GM12878 (cell line): ENCODE data around the gene ALKBH8. TPM values are rescaled to one million over a fixed set of nuclear protein-coding genes. Genes with fewer than 3 reads are reported as not detected.
A peak's percentile ranks its signal among the peaks of the same experiment; 100 is the strongest.

Experiments
- BCL11A ChIP-seq: IDR thresholded peaks from 2 replicates; pipeline ENCODE4 v1.6.1; 2011; ENCODE audit warnings: low read depth, low read length
- BHLHE40 ChIP-seq, 2 experiments: fragments of 450-650 bp in 1 of 2; IDR thresholded peaks; 2 replicates each; pipeline ENCODE4 v1.6.1; 2011 to 2017; ENCODE audit warnings: low read depth in 2 of 2, borderline replicate concordance in 1 of 2, improper control_type of control experiment in 1 of 2, low read length in 1 of 2, mild to moderate bottlenecking in 1 of 2
- CTCF ChIP-seq, 3 experiments: IDR thresholded peaks in 2 of 3; conservative IDR thresholded peaks in 1 of 3; 2 replicates each; pipeline ENCODE4 v1.5.1; 2011; ENCODE audit warnings: low read depth in 3 of 3, low read length in 3 of 3, mild to moderate bottlenecking in 3 of 3, control low read depth in 2 of 3, moderate library complexity in 2 of 3, inconsistent platforms in 1 of 3, mixed read lengths in 1 of 3; ENCODE audit not compliant: control insufficient read depth in 2 of 3, insufficient read depth in 1 of 3; ENCODE audit errors: extremely low read depth in 1 of 3
- EED ChIP-seq: sonication (generic); IDR thresholded peaks from 2 replicates; pipeline ENCODE4 v1.6.1; 2016; ENCODE audit warnings: antibody characterized with exemption, low read depth
- FOXK2 ChIP-seq: fragments of 450-650 bp; IDR thresholded peaks from 2 replicates; pipeline ENCODE4 v1.6.1; 2017; ENCODE audit warnings: mild to moderate bottlenecking, moderate library complexity
- IKZF1 ChIP-seq: fragments of 450-650 bp; conservative IDR thresholded peaks from 2 replicates; pipeline ENCODE4 v1.6.1; 2017; ENCODE audit warnings: antibody characterized with exemption, mild to moderate bottlenecking
- IKZF2 ChIP-seq, 2 experiments: fragments of 450-650 bp; IDR thresholded peaks; 2 replicates each; pipeline ENCODE4 v1.6.1; 2017; ENCODE audit warnings: mild to moderate bottlenecking in 2 of 2, moderate library complexity in 2 of 2
- IRF4 ChIP-seq: IDR thresholded peaks from 2 replicates; pipeline ENCODE4 v1.6.1; 2011; ENCODE audit warnings: low read depth, low read length
- JUNB ChIP-seq: IDR thresholded peaks from 2 replicates; pipeline ENCODE4 v1.6.1; 2016; ENCODE audit warnings: antibody characterized with exemption, mild to moderate bottlenecking
- MEF2A ChIP-seq: IDR thresholded peaks from 2 replicates; pipeline ENCODE4 v1.6.1; 2011; ENCODE audit warnings: low read depth, mild to moderate bottlenecking, low read length, moderate library complexity; ENCODE audit not compliant: insufficient read depth
- MEF2B ChIP-seq: fragments of 450-650 bp; IDR thresholded peaks from 2 replicates; pipeline ENCODE4 v1.6.1; 2018; ENCODE audit warnings: mild to moderate bottlenecking, moderate library complexity; ENCODE audit not compliant: partially characterized antibody, poor library complexity, severe bottlenecking
- MLLT1 ChIP-seq: fragments of 450-650 bp; IDR thresholded peaks from 2 replicates; pipeline ENCODE4 v1.6.1; 2016; ENCODE audit warnings: mild to moderate bottlenecking
- MXI1 ChIP-seq: fragments of 150-350 bp; IDR thresholded peaks from 2 replicates; pipeline ENCODE4 v1.6.1; 2011; ENCODE audit warnings: low read depth, mild to moderate bottlenecking, inconsistent platforms, low read length, improper control_type of control experiment
- NR2C1 ChIP-seq: fragments of 450-650 bp; IDR thresholded peaks from 2 replicates; pipeline ENCODE4 v1.6.1; 2017; ENCODE audit warnings: antibody characterized with exemption, mild to moderate bottlenecking, moderate library complexity
- PAX8 ChIP-seq: fragments of 450-650 bp; IDR thresholded peaks from 2 replicates; pipeline ENCODE4 v1.6.1; 2017; ENCODE audit warnings: mild to moderate bottlenecking, moderate library complexity
- POU2F2 ChIP-seq: IDR thresholded peaks from 3 replicates; pipeline ENCODE4 v1.6.1; 2011; ENCODE audit warnings: low read depth, mild to moderate bottlenecking, low read length, borderline replicate concordance
- RAD21 ChIP-seq: IDR thresholded peaks from 2 replicates; pipeline ENCODE4 v1.6.1; 2011; ENCODE audit warnings: mild to moderate bottlenecking, low read depth, low read length, moderate library complexity; ENCODE audit not compliant: insufficient read depth
- RBBP5 ChIP-seq: fragments of 200-600 bp; sonication (generic); conservative IDR thresholded peaks from 2 replicates; pipeline ENCODE4 v1.6.1; 2016
- RUNX3 ChIP-seq: IDR thresholded peaks from 2 replicates; pipeline ENCODE4 v1.6.1; 2012; ENCODE audit warnings: low read length, inconsistent platforms
- SKIL ChIP-seq: fragments of 450-650 bp; IDR thresholded peaks from 2 replicates; pipeline ENCODE4 v1.6.1; 2017; ENCODE audit warnings: mild to moderate bottlenecking, low read depth, inconsistent platforms; ENCODE audit not compliant: poor library complexity, severe bottlenecking
- SRF ChIP-seq, 2 experiments: IDR thresholded peaks; 2 replicates each; pipeline ENCODE4 v1.6.1; 2011; ENCODE audit warnings: low read depth in 2 of 2, low read length in 2 of 2, mild to moderate bottlenecking in 1 of 2, moderate library complexity in 1 of 2
- TAF1 ChIP-seq: IDR thresholded peaks from 2 replicates; pipeline ENCODE4 v1.6.1; 2011; ENCODE audit warnings: mild to moderate bottlenecking, low read depth, low read length, borderline replicate concordance
- TARDBP ChIP-seq: IDR thresholded peaks from 2 replicates; pipeline ENCODE4 v1.6.1; 2016; ENCODE audit warnings: borderline replicate concordance
- TCF12 ChIP-seq: IDR thresholded peaks from 2 replicates; pipeline ENCODE4 v1.6.1; 2011; ENCODE audit warnings: low read depth, mild to moderate bottlenecking, low read length
- USF1 ChIP-seq: IDR thresholded peaks from 2 replicates; pipeline ENCODE4 v1.6.1; 2011; ENCODE audit warnings: borderline replicate concordance, low read depth, mild to moderate bottlenecking, moderate library complexity, mixed read lengths, low read length; ENCODE audit not compliant: insufficient read depth; ENCODE audit errors: extremely low read length
- YY1 ChIP-seq: IDR thresholded peaks from 2 replicates; pipeline ENCODE4 v1.6.1; 2011; ENCODE audit warnings: low read depth, mild to moderate bottlenecking, low read length
- ZSCAN29 ChIP-seq: fragments of 450-650 bp; IDR thresholded peaks from 2 replicates; pipeline ENCODE4 v1.6.1; 2017; ENCODE audit warnings: mild to moderate bottlenecking, moderate library complexity
- ZZZ3 ChIP-seq: IDR thresholded peaks from 2 replicates; pipeline ENCODE4 v1.6.1; 2011; ENCODE audit warnings: low read depth; ENCODE audit not compliant: control insufficient read depth, insufficient read length
- polyA plus RNA-seq, 11 experiments: library from polyadenylated mRNA; depleted of rRNA in 4 of 11; unstranded in 6 of 11; stranded (reverse) in 5 of 11; fragments of >200 nt; fragmentation: Nextera tagmentation in 4 of 11; fragmentation: Illumina TruSeq in 1 of 11; extraction: Ambion mirVana in 4 of 11; extraction: Trizol in 1 of 11; gene quantifications; 1 replicate in 1 of 11; 2 replicates in 10 of 11; pipeline versions ENCODE4 v1.2.1 to v1.2.3, GENCODE V29; 2011 to 2016; ENCODE audit warnings: inconsistent platforms in 2 of 11, missing spikeins in 2 of 11, low read depth in 1 of 11
- total RNA-seq, 4 experiments: library from RNA; depleted of rRNA in 3 of 4; stranded (reverse); fragments of >200 nt in 3 of 4; fragmentation: Illumina TruSeq in 1 of 4; extraction: Trizol in 1 of 4; gene quantifications; 2 replicates each; pipeline versions ENCODE4 v1.2.1 to v1.2.3, GENCODE V29; 2013 to 2021

The ALKBH8 gene
- total and polyA plus RNA-seq, 10 of the 15 experiments (the other 5 are each of a cell fraction or from before 2014, with no cell fraction given): 4.6 to 13.1 (median 9.5) TPM

GRCh38 chr11:107563702-107564101 is 1.8 kb downstream of the ALKBH8 start (continued):
- TF ChIP-seq YY1 (peak; percentile 91), MEF2B (peak; percentile 36), ZZZ3 (no peak), TAF1 (no peak), IRF4 (no peak), NR2C1 (no peak), EED (no peak), BHLHE40 (IDR thresholded peaks at IDR 0.05; ENCODE audit: borderline replicate concordance in 1 of 2, low read depth in 2 of 2, low read length in 1 of 2) (peak; percentile 73 to 77; a peak in 3 of 4 replicates), MXI1 (0 out of 2 replicates have a peak, but pooled peaks have one; percentile 37), MEF2A (peak; percentile 81), RUNX3 (peak; percentile 79), BCL11A (no peak), CTCF (IDR thresholded peaks at IDR 0.05 in 2 of 3, conservative IDR thresholded peaks at IDR 0.05 in 1 of 3; ENCODE audit: control insufficient read depth in 2 of 3, extremely low read depth in 1 of 3, insufficient read depth in 1 of 3, low read depth in 3 of 3, low read length in 3 of 3) (peak; percentile 43 to 83 (median 66); a peak in 5 of 6 replicates), RBBP5 (no peak), JUNB (no peak), MLLT1 (no peak), RAD21 (peak; percentile 76), USF1 (no peak), ZSCAN29 (no peak), POU2F2 (no peak), PAX8 (no peak), SKIL (peak; percentile 39), IKZF1 (0 out of 2 replicates have a peak, but pooled peaks have one; percentile 24), FOXK2 (no peak), IKZF2 (IDR thresholded peaks at IDR 0.05) (no peak), TARDBP (no peak), SRF (IDR thresholded peaks at IDR 0.05; ENCODE audit: low read depth in 2 of 2, low read length in 2 of 2) (no peak), TCF12 (no peak)
